Renal pelvis (tissue), 3 donors: Measurements from ENCODE around the gene CEMIP. TPM values are rescaled to one million over a fixed set of nuclear protein-coding genes. Genes with fewer than 3 reads are reported as not detected.

Experiments
- polyA plus RNA-seq, 3 donors: library from polyadenylated mRNA; unstranded; fragments of 120-200 nt; gene quantifications; one replicate each; pipeline ENCODE4 v1.2.1, GENCODE V29; 2013; ENCODE audit not compliant: insufficient read length in 3 of 3

Gene CEMIP
- polyA plus RNA-seq, 3 donors = 3.2 to 7.0 (median 6.1) TPM

Other genes with a start within 250 kb of the CEMIP start
- gene ABHD17C, start 84.1 kb upstream of the CEMIP start, polyA plus RNA-seq = 10 to 100 TPM; 25.7 to 32.6 (median 31.4) TPM
- gene MESD, start 210.4 kb downstream of the CEMIP start, polyA plus RNA-seq = 10 to 100 TPM; 41.4 to 45.2 (median 42.8) TPM
- gene TLNRD1, start 221.6 kb downstream of the CEMIP start, polyA plus RNA-seq = 10 to 100 TPM in 1 of 3 donors, 1 to 10 TPM in 2; 7.6 to 12.2 (median 9.6) TPM